Measurements from ENCODE around the gene SIPA1L3.

SIPA1L3 gene

DNA sequence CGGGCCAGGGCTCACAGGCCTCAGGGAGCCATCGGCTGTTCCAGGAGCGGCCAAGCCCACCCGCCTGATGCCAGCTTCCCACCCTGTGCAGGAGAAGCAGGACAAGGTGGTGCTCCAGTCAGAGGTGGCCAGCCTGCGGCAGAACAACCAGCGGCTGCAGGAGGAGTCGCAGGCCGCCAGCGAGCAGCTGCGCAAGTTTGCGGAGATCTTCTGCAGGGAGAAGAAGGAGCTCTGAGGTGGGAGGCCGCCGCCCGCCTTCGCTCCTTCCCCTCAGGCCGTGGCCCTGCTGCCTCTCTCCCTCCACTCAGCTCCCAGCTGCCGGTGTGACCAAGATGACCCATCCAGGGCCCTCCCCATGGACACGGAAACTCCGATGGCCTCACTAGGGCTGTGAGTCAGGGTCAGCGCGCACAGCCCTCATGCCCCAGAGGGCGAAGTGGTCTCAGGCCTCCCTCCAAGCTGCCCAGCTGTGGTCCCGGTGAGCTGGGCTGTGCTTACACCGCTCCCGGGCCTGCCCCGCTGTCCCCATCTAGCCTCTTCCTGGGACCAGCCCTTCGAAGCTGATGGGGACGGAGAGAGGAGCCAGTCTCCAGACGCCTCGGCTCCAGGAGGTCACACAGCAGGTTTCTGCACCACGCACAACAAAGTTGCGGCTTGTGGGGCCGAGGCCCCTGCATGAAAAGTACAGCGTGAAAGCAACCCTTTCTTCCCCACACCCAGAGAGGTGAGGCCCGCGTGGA, 299.2 kb downstream of the SIPA1L3 start:
- TF ChIP-seq, protein P1, sequence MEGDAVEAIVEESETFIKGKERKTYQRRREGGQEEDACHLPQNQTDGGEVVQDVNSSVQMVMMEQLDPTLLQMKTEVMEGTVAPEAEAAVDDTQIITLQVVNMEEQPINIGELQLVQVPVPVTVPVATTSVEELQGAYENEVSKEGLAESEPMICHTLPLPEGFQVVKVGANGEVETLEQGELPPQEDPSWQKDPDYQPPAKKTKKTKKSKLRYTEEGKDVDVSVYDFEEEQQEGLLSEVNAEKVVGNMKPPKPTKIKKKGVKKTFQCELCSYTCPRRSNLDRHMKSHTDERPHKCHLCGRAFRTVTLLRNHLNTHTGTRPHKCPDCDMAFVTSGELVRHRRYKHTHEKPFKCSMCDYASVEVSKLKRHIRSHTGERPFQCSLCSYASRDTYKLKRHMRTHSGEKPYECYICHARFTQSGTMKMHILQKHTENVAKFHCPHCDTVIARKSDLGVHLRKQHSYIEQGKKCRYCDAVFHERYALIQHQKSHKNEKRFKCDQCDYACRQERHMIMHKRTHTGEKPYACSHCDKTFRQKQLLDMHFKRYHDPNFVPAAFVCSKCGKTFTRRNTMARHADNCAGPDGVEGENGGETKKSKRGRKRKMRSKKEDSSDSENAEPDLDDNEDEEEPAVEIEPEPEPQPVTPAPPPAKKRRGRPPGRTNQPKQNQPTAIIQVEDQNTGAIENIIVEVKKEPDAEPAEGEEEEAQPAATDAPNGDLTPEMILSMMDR (IDR thresholded peaks at IDR 0.05; ENCODE audit: insufficient read depth, low read depth, low read length, missing control alignments), result no peak
- H3K4me3 ChIP-seq (ENCODE audit: low read length), result no peak overlapping the region
- DNase-seq (ENCODE audit: low read depth), result no peak

DNA sequence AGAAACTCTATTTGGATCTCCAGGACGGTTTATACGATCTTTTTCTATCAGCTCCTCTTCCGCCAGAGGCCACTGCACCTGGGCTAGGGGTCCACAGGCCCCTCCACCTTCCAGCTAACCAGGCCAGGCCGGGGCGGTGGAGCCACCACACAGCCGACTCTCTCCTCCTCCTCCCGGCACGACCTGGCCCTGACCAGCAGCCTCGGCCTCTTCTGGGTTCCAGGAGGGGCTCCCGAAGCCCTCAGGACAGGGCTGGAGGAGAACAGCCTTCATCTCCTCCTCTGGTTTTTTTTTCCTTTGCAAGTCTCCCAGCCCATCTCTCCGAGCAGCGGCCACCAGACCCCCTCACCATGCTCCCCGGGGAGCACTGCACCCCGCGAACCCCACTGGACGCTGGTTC, 299.9 kb downstream of the SIPA1L3 start:
- TF ChIP-seq, protein P1 (IDR thresholded peaks at IDR 0.05; ENCODE audit: insufficient read depth, low read depth, low read length, missing control alignments), result no peak
- H3K4me3 ChIP-seq (ENCODE audit: low read length), result no peak overlapping the region

DNA sequence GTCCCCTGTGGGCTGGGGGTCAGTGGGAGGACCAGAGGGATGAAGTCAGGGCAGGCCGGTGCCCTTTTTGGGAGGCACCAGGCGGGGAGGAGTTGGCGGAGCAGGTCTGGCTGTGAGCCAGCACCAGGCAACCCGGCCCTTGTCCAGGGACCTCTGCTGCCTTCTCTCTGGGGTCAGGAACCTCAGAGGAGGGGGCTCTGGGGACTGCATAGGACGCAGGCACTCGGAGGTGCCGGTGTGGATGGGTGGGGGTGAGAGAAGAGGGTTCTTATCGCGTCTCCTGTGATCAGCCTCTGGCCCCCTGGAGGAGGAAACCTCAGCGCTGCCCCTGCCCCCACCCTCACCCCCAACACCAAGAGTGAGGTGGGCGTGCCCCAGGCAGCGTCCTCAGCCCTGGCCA, 300.5 kb downstream of the SIPA1L3 start:
- no peak overlapping the region for H3K4me3 ChIP-seq (ENCODE audit: low read length)
- TF ChIP-seq, protein P1 (IDR thresholded peaks at IDR 0.05; ENCODE audit: insufficient read depth, low read depth, low read length, missing control alignments), result no peak
- no peak for DNase-seq (ENCODE audit: low read depth)

More for the DNA sequence above, 299.9 kb downstream of the SIPA1L3 start:
- no peak for DNase-seq (ENCODE audit: low read depth)

DNA sequence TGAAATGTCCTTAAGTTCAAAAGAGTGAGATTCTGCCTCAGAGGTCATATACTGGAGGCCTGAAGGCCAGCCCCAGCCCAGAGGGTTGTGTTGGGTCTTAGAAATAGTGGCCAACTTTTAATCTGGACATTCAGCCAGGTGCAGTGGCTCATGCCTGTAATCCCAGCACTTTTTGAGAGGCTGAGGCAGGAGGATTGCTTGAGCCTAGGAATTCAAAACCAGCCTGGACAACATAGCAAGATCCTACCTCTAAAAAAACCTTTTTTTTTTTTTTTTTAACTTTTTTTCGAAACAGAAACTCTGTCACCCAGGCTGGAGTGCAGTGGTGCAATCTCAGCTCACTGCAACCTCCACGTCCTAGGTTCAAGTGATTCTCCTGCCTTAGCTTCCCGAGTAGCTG, 301.6 kb downstream of the SIPA1L3 start:
- TF ChIP-seq, protein P1 (IDR thresholded peaks at IDR 0.05; ENCODE audit: insufficient read depth, low read depth, low read length, missing control alignments), result no peak
- no peak for DNase-seq (ENCODE audit: low read depth)
- H3K4me3 ChIP-seq (ENCODE audit: low read length), result no peak overlapping the region

DNA sequence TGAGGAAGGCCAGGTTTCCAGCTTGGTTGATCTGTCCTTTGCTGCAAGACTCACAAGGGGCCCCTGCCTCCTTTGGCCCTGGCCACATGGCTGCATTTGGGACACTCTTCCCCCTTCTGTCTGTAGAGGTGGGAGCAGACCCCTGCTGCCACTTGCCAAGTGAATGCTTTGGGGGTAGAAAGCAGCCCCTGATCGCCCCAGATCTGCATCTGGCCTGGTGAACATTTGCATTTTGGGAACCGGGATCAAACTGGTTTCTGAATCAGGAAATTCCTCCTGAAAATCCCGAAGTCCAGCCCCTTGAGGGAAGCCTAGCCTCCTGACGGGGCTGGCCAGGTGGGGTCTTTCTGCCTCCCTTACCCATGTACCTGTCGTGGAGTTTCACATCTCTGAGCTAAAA, 302.1 kb downstream of the SIPA1L3 start:
- H3K4me3 ChIP-seq (ENCODE audit: low read length), result no peak overlapping the region
- DNase-seq (ENCODE audit: low read depth), result no peak
- TF ChIP-seq, protein P1 (IDR thresholded peaks at IDR 0.05; ENCODE audit: insufficient read depth, low read depth, low read length, missing control alignments), result no peak

DNA sequence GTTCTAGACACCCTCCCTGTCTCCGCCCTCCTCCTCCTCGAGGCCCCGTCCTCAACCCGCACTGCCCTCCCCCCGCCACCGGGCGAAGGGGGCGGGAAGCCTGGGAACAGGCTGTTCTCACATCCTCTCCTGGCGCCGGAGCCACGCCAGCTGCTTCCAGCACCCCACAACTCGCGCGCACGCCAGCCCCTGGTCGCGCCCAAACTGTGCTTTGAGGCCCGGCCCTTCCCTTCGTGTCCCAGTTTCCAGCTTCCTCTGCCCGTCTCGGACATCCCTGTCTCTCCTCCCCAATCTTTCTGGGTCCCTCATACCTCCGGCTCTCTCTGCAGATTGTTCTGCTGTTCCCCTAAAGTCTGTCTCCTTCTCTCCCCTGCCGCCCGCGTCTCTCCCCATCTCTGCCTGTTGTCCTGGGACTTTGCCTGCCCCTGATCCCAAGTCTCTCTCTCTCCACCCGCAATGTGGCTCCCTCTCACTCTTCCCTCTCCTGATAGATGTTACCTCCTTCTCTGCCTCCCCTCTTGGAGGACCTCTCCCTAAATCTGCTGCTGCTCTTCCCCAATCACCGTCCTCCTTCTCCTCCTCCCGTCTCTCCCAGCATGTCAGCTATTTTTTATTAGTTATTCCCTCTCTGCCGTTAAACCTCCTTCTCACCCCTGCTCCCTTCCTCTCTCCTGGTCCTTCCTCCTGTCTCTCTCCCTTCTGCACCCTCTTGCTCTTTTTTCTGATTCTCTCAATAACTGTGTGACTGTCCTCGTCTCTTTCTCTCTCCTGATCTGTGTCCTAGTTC, 302.9 kb downstream of the SIPA1L3 start:
- TF ChIP-seq, protein P1 (IDR thresholded peaks at IDR 0.05; ENCODE audit: insufficient read depth, low read depth, low read length, missing control alignments), result no peak
- DNase-seq (ENCODE audit: low read depth), result no peak
- no peak overlapping the region for H3K4me3 ChIP-seq (ENCODE audit: low read length)
